GM12878 (cell line): Measurements from ENCODE around the gene NCF2. TPM values are rescaled to one million over a fixed set of nuclear protein-coding genes. Genes with fewer than 3 reads are reported as not detected.
A peak's percentile ranks its signal among the peaks of the same experiment; 100 is the strongest.

Experiments
- ASH2L ChIP-seq: fragments of 300-600, 200-600 bp; sonication (generic); IDR thresholded peaks from 2 replicates; pipeline ENCODE4 v1.6.1; 2017; ENCODE audit warnings: low read depth, mild to moderate bottlenecking, borderline replicate concordance
- BACH1 ChIP-seq: fragments of 450-650 bp; IDR thresholded peaks from 2 replicates; pipeline ENCODE4 v1.6.1; 2017; ENCODE audit warnings: mild to moderate bottlenecking, borderline replicate concordance
- BRCA1 ChIP-seq: IDR thresholded peaks from 2 replicates; pipeline ENCODE4 v1.6.1; 2011; ENCODE audit warnings: low read depth, low read length, improper control_type of control experiment
- ETV6 ChIP-seq, 2 experiments: fragments of 450-650 bp in 1 of 2; IDR thresholded peaks in 1 of 2; conservative IDR thresholded peaks in 1 of 2; 2 replicates each; pipeline ENCODE4 v1.6.1; 2014; ENCODE audit warnings: antibody characterized with exemption in 1 of 2, borderline replicate concordance in 1 of 2, low read depth in 1 of 2, mild to moderate bottlenecking in 1 of 2, moderate library complexity in 1 of 2
- EZH2 ChIP-seq: IDR thresholded peaks from 2 replicates; pipeline ENCODE4 v1.6.1; 2012; ENCODE audit warnings: low read depth, mild to moderate bottlenecking, control low read depth, inconsistent platforms, low read length, borderline replicate concordance; ENCODE audit not compliant: control insufficient read depth
- HSF1 ChIP-seq: fragments of 150-350 bp; IDR thresholded peaks from 2 replicates; pipeline ENCODE4 v1.6.1; 2014; ENCODE audit warnings: mild to moderate bottlenecking, low read depth, low read length
- SUPT20H ChIP-seq: IDR thresholded peaks from 2 replicates; pipeline ENCODE4 v1.6.1; 2011; ENCODE audit warnings: low read depth, mild to moderate bottlenecking, low read length, moderate library complexity, borderline replicate concordance; ENCODE audit not compliant: control insufficient read depth
- TCF7 ChIP-seq: IDR thresholded peaks from 2 replicates; pipeline ENCODE4 v1.6.1; 2014; ENCODE audit warnings: antibody characterized with exemption, borderline replicate concordance
- USF2 ChIP-seq: IDR thresholded peaks from 2 replicates; pipeline ENCODE4 v1.6.1; 2011; ENCODE audit warnings: low read depth, low read length, improper control_type of control experiment, borderline replicate concordance
- WRNIP1 ChIP-seq: IDR thresholded peaks from 2 replicates; pipeline ENCODE4 v1.6.1; 2011; ENCODE audit warnings: low read depth, low read length, improper control_type of control experiment, borderline replicate concordance
- ZNF622 ChIP-seq: fragments of 450-650 bp; IDR thresholded peaks from 2 replicates; pipeline ENCODE4 v1.6.1; 2017; ENCODE audit warnings: mild to moderate bottlenecking, inconsistent platforms
- ZZZ3 ChIP-seq: IDR thresholded peaks from 2 replicates; pipeline ENCODE4 v1.6.1; 2011; ENCODE audit warnings: low read depth; ENCODE audit not compliant: control insufficient read depth, insufficient read length
- polyA plus RNA-seq, 11 experiments: library from polyadenylated mRNA; depleted of rRNA in 4 of 11; unstranded in 6 of 11; stranded (reverse) in 5 of 11; fragments of >200 nt; fragmentation: Nextera tagmentation in 4 of 11; fragmentation: Illumina TruSeq in 1 of 11; extraction: Ambion mirVana in 4 of 11; extraction: Trizol in 1 of 11; gene quantifications; 1 replicate in 1 of 11; 2 replicates in 10 of 11; pipeline versions ENCODE4 v1.2.1 to v1.2.3, GENCODE V29; 2011 to 2016; ENCODE audit warnings: inconsistent platforms in 2 of 11, missing spikeins in 2 of 11, low read depth in 1 of 11
- total RNA-seq, 4 experiments: library from RNA; depleted of rRNA in 3 of 4; stranded (reverse); fragments of >200 nt in 3 of 4; fragmentation: Illumina TruSeq in 1 of 4; extraction: Trizol in 1 of 4; gene quantifications; 2 replicates each; pipeline versions ENCODE4 v1.2.1 to v1.2.3, GENCODE V29; 2013 to 2021
- TF ChIP-seq, protein P1 (sequence below): fragments of 450-650 bp; IDR thresholded peaks from 2 replicates; pipeline ENCODE4 v1.6.1; 2017; ENCODE audit warnings: mild to moderate bottlenecking, moderate library complexity

NCF2 gene
- total and polyA plus RNA-seq, 10 of the 15 experiments (the other 5 are each of a cell fraction or from before 2014, with no cell fraction given), result 31.4 to 256 (median 77.1) TPM

- TF ChIP-seq HSF1 (0 out of 2 replicates have a peak, but pooled peaks have one; percentile 26), TCF7 (no peak), WRNIP1 (no peak), EZH2 (no peak), ZZZ3 (no peak), ZNF622 (no peak), ASH2L (no peak), BRCA1 (no peak), ETV6 (conservative IDR thresholded peaks at IDR 0.05 in 1 of 2, IDR thresholded peaks at IDR 0.05 in 1 of 2; ENCODE audit: borderline replicate concordance in 1 of 2, low read depth in 1 of 2) (peak in 1 of 2 experiments; percentile 86; a peak in 2 of 4 replicates), USF2 (no peak; the same call in 1 of the 2 replicates), BACH1 (peak; percentile 85; the same call in 1 of the 2 replicates), SUPT20H (no peak)
- TF ChIP-seq, protein P1, sequence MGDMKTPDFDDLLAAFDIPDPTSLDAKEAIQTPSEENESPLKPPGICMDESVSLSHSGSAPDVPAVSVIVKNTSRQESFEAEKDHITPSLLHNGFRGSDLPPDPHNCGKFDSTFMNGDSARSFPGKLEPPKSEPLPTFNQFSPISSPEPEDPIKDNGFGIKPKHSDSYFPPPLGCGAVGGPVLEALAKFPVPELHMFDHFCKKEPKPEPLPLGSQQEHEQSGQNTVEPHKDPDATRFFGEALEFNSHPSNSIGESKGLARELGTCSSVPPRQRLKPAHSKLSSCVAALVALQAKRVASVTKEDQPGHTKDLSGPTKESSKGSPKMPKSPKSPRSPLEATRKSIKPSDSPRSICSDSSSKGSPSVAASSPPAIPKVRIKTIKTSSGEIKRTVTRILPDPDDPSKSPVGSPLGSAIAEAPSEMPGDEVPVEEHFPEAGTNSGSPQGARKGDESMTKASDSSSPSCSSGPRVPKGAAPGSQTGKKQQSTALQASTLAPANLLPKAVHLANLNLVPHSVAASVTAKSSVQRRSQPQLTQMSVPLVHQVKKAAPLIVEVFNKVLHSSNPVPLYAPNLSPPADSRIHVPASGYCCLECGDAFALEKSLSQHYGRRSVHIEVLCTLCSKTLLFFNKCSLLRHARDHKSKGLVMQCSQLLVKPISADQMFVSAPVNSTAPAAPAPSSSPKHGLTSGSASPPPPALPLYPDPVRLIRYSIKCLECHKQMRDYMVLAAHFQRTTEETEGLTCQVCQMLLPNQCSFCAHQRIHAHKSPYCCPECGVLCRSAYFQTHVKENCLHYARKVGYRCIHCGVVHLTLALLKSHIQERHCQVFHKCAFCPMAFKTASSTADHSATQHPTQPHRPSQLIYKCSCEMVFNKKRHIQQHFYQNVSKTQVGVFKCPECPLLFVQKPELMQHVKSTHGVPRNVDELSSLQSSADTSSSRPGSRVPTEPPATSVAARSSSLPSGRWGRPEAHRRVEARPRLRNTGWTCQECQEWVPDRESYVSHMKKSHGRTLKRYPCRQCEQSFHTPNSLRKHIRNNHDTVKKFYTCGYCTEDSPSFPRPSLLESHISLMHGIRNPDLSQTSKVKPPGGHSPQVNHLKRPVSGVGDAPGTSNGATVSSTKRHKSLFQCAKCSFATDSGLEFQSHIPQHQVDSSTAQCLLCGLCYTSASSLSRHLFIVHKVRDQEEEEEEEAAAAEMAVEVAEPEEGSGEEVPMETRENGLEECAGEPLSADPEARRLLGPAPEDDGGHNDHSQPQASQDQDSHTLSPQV, result no peak
- TF ChIP-seq, all 136 proteins: peak for 59
These were observed 14.0 kb upstream of the NCF2 start (continued) for GRCh38 chr1:183604038-183604808.
